OCI-LY7 (cell line): ENCODE data around the gene PCED1B. TPM values are rescaled to one million over a fixed set of nuclear protein-coding genes. Genes with fewer than 3 reads are reported as not detected.

Source experiments
- BruUV-seq: library from RNA; stranded (reverse); fragments of 400-500 nt; replicated peaks from 2 replicates; lab custom pipeline; 2021; lab: Mats Ljungman, UMichigan
- CTCF ChIA-PET: fragments of 300-600 bp; sonication (Branson Sonifier 250); formaldehyde crosslinking; loops from one replicate; lab custom pipeline; 2022; ENCODE audit warnings: antibody characterized with exemption; ENCODE audit not compliant: unreplicated experiment; lab: Charles Lee
- POLR2A ChIA-PET: fragments of 300-600 bp; sonication (Branson Sonifier 250); formaldehyde crosslinking; loops from one replicate; lab custom pipeline; 2022; ENCODE audit warnings: antibody characterized with exemption; lab: Charles Lee
- DNase-seq: peaks from one replicate; pipeline ENCODE4 v3.0.0-alpha.2; 2015; ENCODE audit warnings: low spot score
- H2AFZ ChIP-seq: fragments of 200-600 bp; sonication (generic), shearing (Covaris generic); 2 replicates; pipeline ENCODE4 v1.6.1; 2014; ENCODE audit warnings: mild to moderate bottlenecking, antibody characterized with exemption, low read length, moderate library complexity
- H3K27ac ChIP-seq: fragments of 200-600 bp; sonication (generic); 2 replicates; pipeline ENCODE4 v1.5.1; 2014; ENCODE audit warnings: mixed run types, low read depth, mild to moderate bottlenecking, moderate library complexity, low read length, inconsistent platforms; ENCODE audit not compliant: poor library complexity, severe bottlenecking
- H3K36me3 ChIP-seq: fragments of 200-600 bp; sonication (generic); 2 replicates; pipeline ENCODE4 v1.6.1; 2014; ENCODE audit warnings: mild to moderate bottlenecking, antibody characterized with exemption, low read length, moderate library complexity, mixed read lengths; ENCODE audit not compliant: insufficient read depth
- H3K4me1 ChIP-seq: fragments of 200-600 bp; sonication (generic); 2 replicates; pipeline ENCODE4 v1.5.1; 2014; ENCODE audit warnings: mild to moderate bottlenecking, low read length; ENCODE audit not compliant: insufficient read depth, poor library complexity, severe bottlenecking
- H3K4me2 ChIP-seq: fragments of 200-600 bp; sonication (generic); 2 replicates; pipeline ENCODE4 v1.6.1; 2014; ENCODE audit warnings: mild to moderate bottlenecking, low read length
- H3K4me3 ChIP-seq: fragments of 200-600 bp; sonication (generic); 2 replicates; pipeline ENCODE4 v1.5.1; 2014; ENCODE audit warnings: mild to moderate bottlenecking, low read depth, low read length; ENCODE audit not compliant: poor library complexity, severe bottlenecking
- H3K79me2 ChIP-seq: fragments of 200-600 bp; sonication (generic); 2 replicates; pipeline ENCODE4 v1.6.1; 2016; ENCODE audit warnings: low read depth, mild to moderate bottlenecking, low read length, moderate library complexity, mixed read lengths; ENCODE audit not compliant: insufficient read depth
- H3K9me2 ChIP-seq: fragments of 200-600 bp; sonication (generic); 2 replicates; pipeline ENCODE4 v1.6.1; 2016; ENCODE audit warnings: mild to moderate bottlenecking, low read length, mixed read lengths; ENCODE audit not compliant: insufficient read depth
- H3K9me3 ChIP-seq: fragments of 200-600 bp; sonication (generic); 2 replicates; pipeline ENCODE4 v1.6.1; 2014; ENCODE audit warnings: mild to moderate bottlenecking, mixed run types, low read length, mixed read lengths
- H4K20me1 ChIP-seq: fragments of 200-600 bp; sonication (generic); 2 replicates; pipeline ENCODE4 v1.6.1; 2014; ENCODE audit warnings: mild to moderate bottlenecking, antibody characterized with exemption, low read length, moderate library complexity, mixed read lengths; ENCODE audit not compliant: insufficient read depth
- EZH2phosphoT487 ChIP-seq: fragments of 200-600 bp; sonication (generic); IDR thresholded peaks from 2 replicates; pipeline ENCODE4 v1.6.1; 2018; ENCODE audit warnings: low read depth, borderline replicate concordance, mild to moderate bottlenecking, mixed run types, antibody characterized with exemption, low read length, moderate library complexity, mixed read lengths
- intact Hi-C: fragments of 100-400 bp; cut with micrococcal nuclease; formaldehyde crosslinking; loops from one replicate; pipeline ENCODE4 v1.10.0; 2022; ENCODE audit not compliant: unreplicated experiment
- total RNA-seq, 2 experiments: library from RNA; depleted of rRNA in 1 of 2; stranded (reverse); fragments of >200 nt in 1 of 2; shearing (Covaris generic) in 1 of 2; gene quantifications; 2 replicates each; pipeline ENCODE4 v1.2.3, GENCODE V29; 2014 to 2022
- TF ChIP-seq, protein P1 (sequence below): fragments of 200-600 bp; sonication (generic); conservative IDR thresholded peaks from 2 replicates; pipeline ENCODE4 v1.5.1; 2014; ENCODE audit warnings: mild to moderate bottlenecking, antibody characterized with exemption, low read length, moderate library complexity, mixed read lengths

Gene PCED1B
- total RNA-seq, 2 experiments from 2014 or later = 8.4 to 24.3 TPM

- POLR2A ChIA-PET = interaction anchor here (0.6 kb wide), 1 partner anchor 1356 kb away, joined by 3 read pairs; no protein-coding TSS in a partner anchor
- no peak overlapping the region for H2AFZ ChIP-seq
- no peaks in the 10 kb centered on the region for H4K20me1 ChIP-seq
- BruUV-seq = no TSS peak
- no peak overlapping the region for H3K4me3 ChIP-seq
- intact Hi-C loops = loop anchor here (5.0 kb wide), 1 partner anchor 43 kb away; no protein-coding TSS in a partner anchor
- no peaks in the 10 kb centered on the region for H3K9me3 ChIP-seq
- TF ChIP-seq EZH2phosphoT487 = no peak
- TF ChIP-seq, protein P1, sequence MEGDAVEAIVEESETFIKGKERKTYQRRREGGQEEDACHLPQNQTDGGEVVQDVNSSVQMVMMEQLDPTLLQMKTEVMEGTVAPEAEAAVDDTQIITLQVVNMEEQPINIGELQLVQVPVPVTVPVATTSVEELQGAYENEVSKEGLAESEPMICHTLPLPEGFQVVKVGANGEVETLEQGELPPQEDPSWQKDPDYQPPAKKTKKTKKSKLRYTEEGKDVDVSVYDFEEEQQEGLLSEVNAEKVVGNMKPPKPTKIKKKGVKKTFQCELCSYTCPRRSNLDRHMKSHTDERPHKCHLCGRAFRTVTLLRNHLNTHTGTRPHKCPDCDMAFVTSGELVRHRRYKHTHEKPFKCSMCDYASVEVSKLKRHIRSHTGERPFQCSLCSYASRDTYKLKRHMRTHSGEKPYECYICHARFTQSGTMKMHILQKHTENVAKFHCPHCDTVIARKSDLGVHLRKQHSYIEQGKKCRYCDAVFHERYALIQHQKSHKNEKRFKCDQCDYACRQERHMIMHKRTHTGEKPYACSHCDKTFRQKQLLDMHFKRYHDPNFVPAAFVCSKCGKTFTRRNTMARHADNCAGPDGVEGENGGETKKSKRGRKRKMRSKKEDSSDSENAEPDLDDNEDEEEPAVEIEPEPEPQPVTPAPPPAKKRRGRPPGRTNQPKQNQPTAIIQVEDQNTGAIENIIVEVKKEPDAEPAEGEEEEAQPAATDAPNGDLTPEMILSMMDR = no peak
- no peaks in the 10 kb centered on the region for H3K9me2 ChIP-seq
- H3K79me2 ChIP-seq = no peaks in the 10 kb centered on the region
- H3K36me3 ChIP-seq = no peaks in the 10 kb centered on the region
- no peak overlapping the region for H3K27ac ChIP-seq
- H3K4me2 ChIP-seq = no peak overlapping the region
- H3K4me1 ChIP-seq = no peaks in the 10 kb centered on the region
- no peak for DNase-seq
- CTCF ChIA-PET = no interaction called here
Observed at GRCh38 chr12:47075192-47076084, 4.0 kb upstream of the PCED1B start.

DNA sequence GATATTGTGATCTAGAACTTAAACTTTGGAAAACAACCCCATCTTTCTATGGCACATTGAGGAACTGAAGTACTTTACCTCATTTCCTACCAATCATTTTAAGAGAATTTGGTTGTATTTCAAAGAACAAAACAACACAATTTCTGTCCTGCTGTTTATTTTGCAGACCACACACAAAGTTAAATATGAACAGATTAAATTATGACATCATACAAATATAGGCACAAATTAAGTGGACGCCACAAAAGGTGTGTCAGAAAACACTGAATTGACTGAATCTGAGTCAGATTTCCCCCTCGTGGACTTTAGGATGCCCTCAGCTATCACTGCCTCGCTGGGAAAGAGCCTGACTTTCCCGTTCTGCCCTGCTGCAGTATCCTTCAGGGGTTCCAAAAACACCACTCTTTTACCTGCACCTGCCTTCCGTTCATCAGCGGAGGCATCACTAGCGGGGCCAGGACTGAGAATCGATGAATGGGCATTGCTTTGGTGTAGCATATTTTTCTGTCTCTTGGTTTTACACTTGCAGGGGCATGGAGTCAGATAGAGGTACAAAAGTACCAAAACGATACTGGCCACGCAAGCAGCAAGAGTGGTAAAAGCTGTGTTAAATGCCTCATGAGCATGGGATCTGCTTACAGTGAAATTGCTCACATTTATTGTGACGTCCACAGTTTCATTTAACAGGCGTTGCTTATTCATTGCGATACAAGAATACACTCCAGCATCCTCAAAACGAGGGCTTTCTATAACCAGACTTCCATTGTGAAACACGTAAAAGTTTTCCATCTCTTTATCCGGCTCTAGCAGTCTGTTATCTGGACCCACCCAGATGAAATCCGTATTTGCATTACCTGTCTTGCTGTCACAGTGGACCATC is 2.0 kb upstream of the PCED1B start:
- H3K27ac ChIP-seq = no peak overlapping the region
- H3K4me3 ChIP-seq = no peak overlapping the region
- no peaks in the 10 kb centered on the region for H3K36me3 ChIP-seq
- BruUV-seq = no TSS peak
- TF ChIP-seq EZH2phosphoT487 = no peak
- TF ChIP-seq, protein P1 = no peak
- no peak overlapping the region for H2AFZ ChIP-seq
- no peaks in the 10 kb centered on the region for H3K9me3 ChIP-seq
- ChIA-PET POLR2A (interaction anchor here (0.7 kb wide), 1 partner anchor 82 kb away, joined by 3 read pairs; no protein-coding TSS in a partner anchor), CTCF (no interaction called here)
- H4K20me1 ChIP-seq = no peaks in the 10 kb centered on the region
- no peaks in the 10 kb centered on the region for H3K4me1 ChIP-seq
- H3K9me2 ChIP-seq = no peaks in the 10 kb centered on the region
- H3K4me2 ChIP-seq = no peak overlapping the region
- intact Hi-C loops = loop anchor here (5.0 kb wide), 1 partner anchor 45 kb away; no protein-coding TSS in a partner anchor
- no peaks in the 10 kb centered on the region for H3K79me2 ChIP-seq
- DNase-seq = no peak
